GM12864 (cell line): ENCODE data around the gene MYL12A.

Source experiments
- DNase-seq: peaks from one replicate; pipeline ENCODE4 v3.0.0-alpha.2; 2011; ENCODE audit warnings: low read depth
- H3K4me3 ChIP-seq: 2 replicates; pipeline ENCODE4 v1.5.1; 2011; ENCODE audit warnings: mild to moderate bottlenecking, low read depth, low read length, control low read depth
- CTCF ChIP-seq: IDR thresholded peaks from 2 replicates; pipeline ENCODE4 v1.5.1; 2011; ENCODE audit warnings: low read depth, mild to moderate bottlenecking, moderate library complexity, low read length, control low read depth, inconsistent platforms; ENCODE audit errors: missing control alignments

The MYL12A gene

GRCh38 chr18:3297025-3297984 lies 49.7 kb downstream of the MYL12A start:
- peak overlapping the region; percentile 81 for H3K4me3 ChIP-seq
- DNase-seq, result peak; percentile 86
- TF ChIP-seq CTCF, result peak; percentile 94

- DNase-seq, result no peak
- no peak overlapping the region for H3K4me3 ChIP-seq
- TF ChIP-seq CTCF, result no peak
Observed at GRCh38 chr18:3304832-3305231, 57.2 kb downstream of the MYL12A start.

GRCh38 chr18:3305354-3305762 lies 57.8 kb downstream of the MYL12A start:
- DNase-seq, result no peak
- no peak overlapping the region for H3K4me3 ChIP-seq
- no peak for TF ChIP-seq CTCF
